ENCODE measurements around the gene SMTNL2. TPM values are rescaled to one million over a fixed set of nuclear protein-coding genes. Genes with fewer than 3 reads are reported as not detected.

Gene SMTNL2
- total and polyA plus RNA-seq, 2 donors: 0.57 to 1.6 TPM

DNA sequence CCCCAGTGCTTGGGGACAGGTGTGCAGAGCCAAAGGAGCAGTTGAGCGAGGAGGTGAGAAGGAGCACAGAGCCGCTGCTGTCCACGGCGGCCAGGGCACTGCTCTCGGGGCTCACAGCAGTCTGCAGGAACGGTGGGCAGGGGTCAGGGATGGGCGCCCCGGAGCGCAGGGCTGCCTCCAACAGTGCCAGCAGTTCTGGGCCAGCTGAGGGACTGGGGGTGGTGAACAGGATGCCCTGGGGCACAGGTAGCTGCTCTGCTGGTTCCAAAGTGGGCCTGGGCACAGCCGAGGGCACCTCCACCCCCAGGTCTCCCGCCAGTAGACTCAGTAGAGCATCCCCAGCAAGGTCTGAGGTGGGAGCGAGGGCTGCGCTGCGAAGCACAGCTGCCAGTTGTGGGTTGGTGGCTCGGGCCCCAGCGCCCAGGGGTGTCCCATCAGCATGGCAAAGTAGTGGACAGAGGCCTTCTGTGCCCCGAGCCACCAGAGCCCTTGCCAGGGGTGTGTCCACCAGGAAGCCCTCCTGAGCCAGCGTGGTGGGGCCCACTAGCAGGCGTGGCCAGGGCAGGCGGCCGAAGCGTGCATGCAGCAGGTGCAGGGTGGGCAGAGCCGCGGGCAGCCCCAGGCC lies 25.9 kb upstream of the SMTNL2 start:
- Histone ChIP-seq H3K36me3 (ENCODE audit: control insufficient read depth in 2 of 2, insufficient read depth in 2 of 2, low read length in 1 of 2) (peaks cover 0 to 6% of the 10 kb centered on the region in 2 donors), H3K4me3 (ENCODE audit: low read length in 2 of 2) (no peak overlapping the region), H3K27ac (ENCODE audit: low read depth in 1 of 2, low read length in 1 of 2) (no peak overlapping the region), H3K4me1 (ENCODE audit: control insufficient read depth in 2 of 2, insufficient read depth in 2 of 2, low read length in 2 of 2) (peaks cover 14 to 44% of the 10 kb centered on the region in 2 donors), H3K27me3 (ENCODE audit: control insufficient read depth in 2 of 2, insufficient read depth in 1 of 2, low read length in 1 of 2) (no peaks in the 10 kb centered on the region), H3K9me3 (ENCODE audit: control insufficient read depth in 2 of 2, insufficient read depth in 1 of 2, low read length in 1 of 2) (no peaks in the 10 kb centered on the region)
- whole genome bisulfite sequencing: 98% methylated on average over 24 of the region's 24 CpGs
- DNase-seq (ENCODE audit: low read depth in 6 of 9, low spot score in 9 of 9): no peak

DNA sequence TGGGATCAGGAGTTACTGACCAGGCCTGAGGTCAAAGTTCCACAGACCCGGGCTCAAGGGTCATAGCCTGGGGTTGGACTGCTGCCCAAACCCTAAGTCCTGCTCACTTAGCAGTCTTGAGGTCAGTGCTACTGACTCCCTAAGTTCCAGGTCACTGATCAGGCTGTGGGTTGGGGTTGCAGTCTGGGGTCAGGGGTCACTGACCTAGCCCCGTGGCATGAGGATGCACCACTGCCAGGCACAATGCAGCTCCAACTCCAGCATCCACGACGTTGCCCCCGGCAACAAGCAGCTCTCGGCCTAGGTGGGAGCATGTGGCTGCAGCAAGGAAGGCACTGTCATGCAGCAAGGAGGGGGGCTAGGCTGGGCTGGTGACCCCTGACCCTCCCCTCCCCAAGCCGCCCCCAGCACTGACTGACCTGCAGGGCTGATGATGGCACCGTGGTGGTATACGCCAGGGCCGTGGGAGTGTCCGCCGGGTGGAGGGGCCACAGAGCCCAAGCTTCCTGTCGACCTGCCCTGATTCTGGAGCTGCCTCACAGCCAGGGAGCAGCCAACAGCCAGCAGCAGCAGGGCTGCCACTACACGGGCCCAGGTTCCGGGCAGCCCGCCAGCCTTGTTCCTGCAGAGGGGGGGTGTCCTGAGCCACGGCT lies 25.1 kb upstream of the SMTNL2 start:
- H3K27me3 ChIP-seq (ENCODE audit: control insufficient read depth in 2 of 2, insufficient read depth in 1 of 2, low read length in 1 of 2): no peaks in the 10 kb centered on the region
- 91% methylated on average over 17 of the region's 17 CpGs for WGBS
- peaks cover 13 to 36% of the 10 kb centered on the region in 2 donors for H3K4me1 ChIP-seq (ENCODE audit: control insufficient read depth in 2 of 2, insufficient read depth in 2 of 2, low read length in 2 of 2)
- H3K4me3 ChIP-seq (ENCODE audit: low read length in 2 of 2): no peak overlapping the region
- H3K9me3 ChIP-seq (ENCODE audit: control insufficient read depth in 2 of 2, insufficient read depth in 1 of 2, low read length in 1 of 2): no peaks in the 10 kb centered on the region
- DNase-seq (ENCODE audit: low read depth in 6 of 9, low spot score in 9 of 9): no peak
- no peak overlapping the region for H3K27ac ChIP-seq (ENCODE audit: low read depth in 1 of 2, low read length in 1 of 2)
- no peaks in the 10 kb centered on the region for H3K36me3 ChIP-seq (ENCODE audit: control insufficient read depth in 2 of 2, insufficient read depth in 2 of 2, low read length in 1 of 2)

DNA sequence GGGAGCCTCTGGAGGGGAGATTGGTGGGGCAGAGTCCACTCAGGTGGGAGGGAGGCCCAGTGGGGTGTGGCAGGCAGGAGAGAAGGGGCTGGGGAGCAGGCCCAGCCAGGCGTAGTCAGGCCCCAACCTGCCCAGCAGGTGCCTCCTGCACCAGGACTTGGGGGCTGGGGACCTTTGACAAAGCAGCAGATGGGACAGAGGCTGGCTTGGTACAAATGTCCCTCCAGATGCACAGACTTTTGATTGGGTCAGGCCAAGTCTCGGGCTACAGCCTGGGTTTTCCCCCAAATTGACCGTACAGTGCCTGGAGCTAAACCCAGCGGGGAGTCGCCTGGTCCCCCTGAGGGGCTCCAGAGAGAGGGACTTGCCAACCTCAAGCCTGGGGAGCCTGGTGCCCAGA lies 24.4 kb upstream of the SMTNL2 start:
- no peaks in the 10 kb centered on the region for H3K27me3 ChIP-seq (ENCODE audit: control insufficient read depth in 2 of 2, insufficient read depth in 1 of 2, low read length in 1 of 2)
- peaks cover 8 to 29% of the 10 kb centered on the region in 2 donors for H3K4me1 ChIP-seq (ENCODE audit: control insufficient read depth in 2 of 2, insufficient read depth in 2 of 2, low read length in 2 of 2)
- H3K27ac ChIP-seq (ENCODE audit: low read depth in 1 of 2, low read length in 1 of 2): no peak overlapping the region
- DNase-seq (ENCODE audit: low read depth in 6 of 9, low spot score in 9 of 9): no peak
- no peak overlapping the region for H3K4me3 ChIP-seq (ENCODE audit: low read length in 2 of 2)
- 91% methylated on average over 5 of the region's 5 CpGs for WGBS
- no peaks in the 10 kb centered on the region for H3K36me3 ChIP-seq (ENCODE audit: control insufficient read depth in 2 of 2, insufficient read depth in 2 of 2, low read length in 1 of 2)
- no peaks in the 10 kb centered on the region for H3K9me3 ChIP-seq (ENCODE audit: control insufficient read depth in 2 of 2, insufficient read depth in 1 of 2, low read length in 1 of 2)

DNA sequence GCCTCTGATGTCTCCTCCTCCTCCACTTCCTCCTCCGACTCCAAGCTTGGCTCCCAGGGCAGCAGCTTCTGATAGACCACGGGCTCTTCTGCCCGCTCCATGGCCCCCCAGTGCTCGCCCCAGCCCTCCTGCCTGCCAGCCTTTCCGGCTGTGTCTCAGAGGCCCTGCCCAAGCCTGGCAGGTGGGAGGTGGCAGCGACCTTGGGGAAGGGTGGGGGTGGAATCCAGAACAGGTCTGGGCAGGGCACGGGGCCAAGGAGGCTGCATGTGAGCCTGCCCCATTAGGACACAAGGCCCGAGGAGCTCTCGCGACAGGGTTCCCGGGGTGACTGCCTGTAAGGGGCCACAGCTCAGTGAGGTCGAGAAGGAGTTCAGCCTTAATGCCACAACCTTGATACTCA lies 23.9 kb upstream of the SMTNL2 start, which contains the start of gene GGT6:
GGT6 (minus strand) TSS at position 157 of the 400 bp plus-strand sequence; CDS start at position 101, 56 bp downstream.
- no peaks in the 10 kb centered on the region for H3K36me3 ChIP-seq (ENCODE audit: control insufficient read depth in 2 of 2, insufficient read depth in 2 of 2, low read length in 1 of 2)
- no peaks in the 10 kb centered on the region for H3K9me3 ChIP-seq (ENCODE audit: control insufficient read depth in 2 of 2, insufficient read depth in 1 of 2, low read length in 1 of 2)
- WGBS: 93% methylated on average over 12 of the region's 12 CpGs
- no peak within 1 kb of the TSS for H3K27ac ChIP-seq (ENCODE audit: low read depth in 1 of 2, low read length in 1 of 2)
- H3K27me3 ChIP-seq (ENCODE audit: control insufficient read depth in 2 of 2, insufficient read depth in 1 of 2, low read length in 1 of 2): no peaks in the 10 kb centered on the region
- peaks cover 8 to 28% of the 10 kb centered on the region in 2 donors for H3K4me1 ChIP-seq (ENCODE audit: control insufficient read depth in 2 of 2, insufficient read depth in 2 of 2, low read length in 2 of 2)
- H3K4me3 ChIP-seq (ENCODE audit: low read length in 2 of 2): no peak within 1 kb of the TSS
- no peak for DNase-seq (ENCODE audit: low read depth in 6 of 9, low spot score in 9 of 9)

DNA sequence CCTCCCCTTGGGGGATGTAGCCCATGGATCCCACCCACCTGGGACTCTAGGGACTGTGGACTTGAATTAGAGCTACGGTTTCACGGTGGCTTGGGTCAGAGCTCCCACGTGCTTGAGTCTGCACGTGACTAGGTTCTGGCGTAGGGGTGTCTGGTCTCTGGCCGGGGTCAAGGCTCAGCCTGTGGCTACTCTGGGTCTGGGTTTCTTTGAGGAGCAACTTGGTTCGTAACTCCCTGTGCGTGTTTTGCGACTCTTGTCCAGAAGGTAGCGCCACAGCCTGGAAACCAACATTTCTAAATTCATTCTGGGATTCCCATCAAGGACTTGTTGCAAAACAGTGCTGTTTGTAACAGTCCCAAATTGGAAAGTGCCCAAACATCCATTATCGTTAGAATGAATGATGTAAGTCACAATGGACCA lies 23.5 kb upstream of the SMTNL2 start:
- Histone ChIP-seq H3K9me3 (ENCODE audit: control insufficient read depth in 2 of 2, insufficient read depth in 1 of 2, low read length in 1 of 2) (no peaks in the 10 kb centered on the region), H3K27ac (ENCODE audit: low read depth in 1 of 2, low read length in 1 of 2) (no peak overlapping the region), H3K27me3 (ENCODE audit: control insufficient read depth in 2 of 2, insufficient read depth in 1 of 2, low read length in 1 of 2) (no peaks in the 10 kb centered on the region), H3K4me3 (ENCODE audit: low read length in 2 of 2) (no peak overlapping the region), H3K4me1 (ENCODE audit: control insufficient read depth in 2 of 2, insufficient read depth in 2 of 2, low read length in 2 of 2) (peaks cover 4 to 27% of the 10 kb centered on the region in 2 donors), H3K36me3 (ENCODE audit: control insufficient read depth in 2 of 2, insufficient read depth in 2 of 2, low read length in 1 of 2) (no peaks in the 10 kb centered on the region)
- 95% methylated on average over 11 of the region's 11 CpGs for WGBS
- DNase-seq (ENCODE audit: low read depth in 6 of 9, low spot score in 9 of 9): no peak

DNA sequence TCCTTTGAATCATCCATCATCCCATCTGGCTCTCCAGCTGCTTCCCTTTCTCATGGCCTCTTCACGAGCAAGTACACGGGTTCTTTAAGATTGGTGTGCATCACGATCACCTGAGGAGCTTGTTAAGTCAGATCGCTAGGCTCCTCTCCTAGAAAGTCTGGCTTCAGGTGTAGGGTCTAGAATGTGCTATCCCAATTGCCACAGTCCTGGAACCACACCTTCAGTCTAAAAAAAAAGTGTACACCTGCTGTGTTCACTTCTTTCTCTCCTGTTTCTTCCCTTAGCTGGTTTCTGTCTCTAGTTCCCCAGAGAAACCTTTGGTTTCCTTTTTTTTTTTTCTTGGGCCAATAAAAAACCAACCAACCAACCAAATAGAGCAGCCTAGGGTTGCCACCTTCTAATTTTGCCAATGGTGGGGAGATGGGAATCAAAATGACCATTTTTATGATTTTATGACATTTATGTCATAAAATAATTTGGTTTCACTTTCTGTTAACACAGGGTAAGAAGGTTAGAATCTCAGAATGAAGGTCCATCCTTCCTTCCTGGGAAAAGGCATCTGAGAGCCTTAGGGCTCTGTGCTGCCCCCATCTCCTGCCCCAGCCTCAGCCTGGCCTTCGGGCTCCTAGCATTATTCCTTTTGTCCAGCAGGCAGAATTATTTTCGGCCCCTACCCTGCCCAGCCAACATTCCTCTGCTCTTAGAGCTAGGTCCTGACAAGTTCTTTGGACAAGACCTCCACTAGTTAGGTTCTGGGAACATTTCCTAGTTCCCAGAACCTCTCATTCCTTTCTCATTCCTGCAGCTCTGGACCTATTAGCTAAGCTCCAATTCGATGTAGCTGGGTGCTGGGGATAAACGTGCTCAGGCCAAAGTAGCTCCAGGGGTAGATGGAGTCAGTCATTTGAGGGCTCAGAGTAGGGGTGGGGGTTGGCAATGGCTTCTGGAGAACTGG lies 22.0 kb upstream of the SMTNL2 start:
- H3K4me1 ChIP-seq (ENCODE audit: control insufficient read depth in 2 of 2, insufficient read depth in 2 of 2, low read length in 2 of 2): peaks cover 0 to 18% of the 10 kb centered on the region in 2 donors
- no peak overlapping the region for H3K4me3 ChIP-seq (ENCODE audit: low read length in 2 of 2)
- 82% methylated on average over 8 of the region's 8 CpGs for WGBS
- DNase-seq (ENCODE audit: low read depth in 6 of 9, low spot score in 9 of 9): no peak
- H3K27me3 ChIP-seq (ENCODE audit: control insufficient read depth in 2 of 2, insufficient read depth in 1 of 2, low read length in 1 of 2): no peaks in the 10 kb centered on the region
- H3K27ac ChIP-seq (ENCODE audit: low read depth in 1 of 2, low read length in 1 of 2): peak overlapping the region in 1 of 2 donors; percentile 20
- no peaks in the 10 kb centered on the region for H3K9me3 ChIP-seq (ENCODE audit: control insufficient read depth in 2 of 2, insufficient read depth in 1 of 2, low read length in 1 of 2)
- no peaks in the 10 kb centered on the region for H3K36me3 ChIP-seq (ENCODE audit: control insufficient read depth in 2 of 2, insufficient read depth in 2 of 2, low read length in 1 of 2)

DNA sequence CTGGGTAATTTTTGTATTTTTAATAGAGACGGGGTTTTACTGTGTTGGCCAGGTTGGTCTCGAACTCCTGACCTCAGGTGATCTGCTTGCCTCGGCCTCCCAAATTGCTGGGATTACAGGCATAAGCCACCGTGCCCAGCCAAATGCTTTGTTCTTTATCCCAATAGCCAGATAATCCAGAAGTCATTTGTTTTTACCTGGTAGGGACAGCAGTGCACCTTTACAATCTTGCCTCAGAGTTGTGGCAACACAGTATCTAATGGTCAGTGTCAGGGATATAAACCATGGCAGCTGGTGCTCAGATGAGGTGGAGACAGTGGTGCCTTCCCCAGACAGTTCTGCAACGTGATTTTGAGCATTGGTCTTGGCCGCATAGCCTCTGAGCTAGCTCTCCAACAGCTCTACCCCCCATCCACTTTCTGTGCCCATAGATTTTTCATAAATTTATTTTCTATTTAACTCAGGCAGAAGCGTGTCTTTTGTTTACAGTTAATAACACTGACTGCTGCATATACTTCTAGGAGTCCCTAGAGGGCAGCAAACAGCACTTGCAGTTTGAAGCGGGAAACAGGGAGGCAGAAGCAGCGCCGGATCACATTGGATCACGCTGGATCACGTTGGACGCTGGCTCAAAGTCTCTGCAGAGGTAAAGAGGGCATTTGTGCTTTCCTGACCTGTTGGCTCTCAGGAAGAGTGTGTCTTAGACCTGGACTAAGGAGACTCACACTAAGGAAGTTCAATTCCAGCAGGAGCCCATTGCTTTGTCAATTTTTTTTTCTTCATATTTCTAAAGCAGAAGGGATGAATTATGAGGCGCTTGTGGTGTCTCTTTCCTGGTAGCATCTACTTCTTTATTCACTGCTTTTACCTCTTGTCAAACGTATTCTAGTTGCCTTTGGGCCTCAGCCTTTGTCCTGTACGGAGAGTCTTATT lies 18.9 kb upstream of the SMTNL2 start:
- no peak overlapping the region for H3K27ac ChIP-seq (ENCODE audit: low read depth in 1 of 2, low read length in 1 of 2)
- 43% methylated on average over 16 of the region's 16 CpGs for WGBS
- peak in 7 of 9 donors; percentile 30 to 78 (median 45) for DNase-seq (ENCODE audit: low read depth in 6 of 9, low spot score in 9 of 9)
- peaks cover 0 to 13% of the 10 kb centered on the region in 2 donors for H3K4me1 ChIP-seq (ENCODE audit: control insufficient read depth in 2 of 2, insufficient read depth in 2 of 2, low read length in 2 of 2)
- no peaks in the 10 kb centered on the region for H3K9me3 ChIP-seq (ENCODE audit: control insufficient read depth in 2 of 2, insufficient read depth in 1 of 2, low read length in 1 of 2)
- H3K4me3 ChIP-seq (ENCODE audit: low read length in 2 of 2): no peak overlapping the region
- no peaks in the 10 kb centered on the region for H3K36me3 ChIP-seq (ENCODE audit: control insufficient read depth in 2 of 2, insufficient read depth in 2 of 2, low read length in 1 of 2)
- H3K27me3 ChIP-seq (ENCODE audit: control insufficient read depth in 2 of 2, insufficient read depth in 1 of 2, low read length in 1 of 2): no peaks in the 10 kb centered on the region

DNA sequence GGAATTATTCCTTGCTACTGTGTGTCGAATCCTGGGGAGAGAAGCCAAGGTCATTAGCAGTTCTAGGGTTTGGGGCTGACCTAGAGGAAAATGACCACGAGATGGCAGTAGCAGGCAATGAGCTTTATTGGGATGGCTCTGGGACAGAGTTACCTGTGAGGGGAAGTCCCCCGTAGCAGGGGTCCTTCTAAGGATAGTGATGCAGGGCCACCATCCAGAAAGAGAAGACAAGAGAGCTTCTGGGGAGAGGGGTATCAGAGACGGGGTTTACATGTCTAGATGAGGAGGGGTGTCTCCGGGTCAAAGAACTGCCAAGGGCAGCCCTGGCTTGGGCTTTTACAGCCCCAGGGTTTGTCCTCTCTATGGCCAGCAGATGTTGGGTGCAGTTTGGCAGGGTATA lies 17.5 kb upstream of the SMTNL2 start:
- no peaks in the 10 kb centered on the region for H3K27me3 ChIP-seq (ENCODE audit: control insufficient read depth in 2 of 2, insufficient read depth in 1 of 2, low read length in 1 of 2)
- H3K36me3 ChIP-seq (ENCODE audit: control insufficient read depth in 2 of 2, insufficient read depth in 2 of 2, low read length in 1 of 2): no peaks in the 10 kb centered on the region
- H3K4me3 ChIP-seq (ENCODE audit: low read length in 2 of 2): no peak overlapping the region
- DNase-seq (ENCODE audit: low read depth in 6 of 9, low spot score in 9 of 9): peak in 4 of 9 donors; percentile 30 to 60 (median 35)
- peaks cover 0 to 11% of the 10 kb centered on the region in 2 donors for H3K4me1 ChIP-seq (ENCODE audit: control insufficient read depth in 2 of 2, insufficient read depth in 2 of 2, low read length in 2 of 2)
- no peak overlapping the region for H3K27ac ChIP-seq (ENCODE audit: low read depth in 1 of 2, low read length in 1 of 2)
- WGBS: 45% methylated on average over 5 of the region's 5 CpGs
- H3K9me3 ChIP-seq (ENCODE audit: control insufficient read depth in 2 of 2, insufficient read depth in 1 of 2, low read length in 1 of 2): no peaks in the 10 kb centered on the region

All from thymus (tissue), 11 donors.